ENCODE measurements around the gene KRTAP23-1.

DNA sequence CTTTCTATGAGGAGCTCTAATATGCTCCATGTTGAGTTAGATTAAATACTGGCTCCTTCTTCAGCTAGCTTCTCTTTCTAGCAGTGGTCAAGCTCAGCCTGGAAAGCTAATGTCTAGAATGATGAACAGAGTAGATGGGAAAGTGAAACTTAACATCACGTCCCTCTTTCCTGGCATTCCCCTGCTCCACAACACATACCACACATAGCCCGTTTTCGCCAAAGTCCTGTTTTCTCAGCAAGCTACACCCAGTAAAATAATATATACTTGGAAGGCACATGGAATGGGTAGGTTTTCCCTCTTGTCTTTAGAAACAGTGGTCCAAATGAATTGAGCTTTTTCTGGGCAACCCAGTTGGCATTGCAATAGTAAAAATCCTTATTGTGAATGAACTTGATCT is 14.7 kb downstream of the KRTAP23-1 start:
- TF ChIP-seq, protein P1, sequence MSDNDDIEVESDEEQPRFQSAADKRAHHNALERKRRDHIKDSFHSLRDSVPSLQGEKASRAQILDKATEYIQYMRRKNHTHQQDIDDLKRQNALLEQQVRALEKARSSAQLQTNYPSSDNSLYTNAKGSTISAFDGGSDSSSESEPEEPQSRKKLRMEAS (CRISPR knock-in tag; IDR thresholded peaks at IDR 0.05) = no peak
- TF ChIP-seq, protein P2, sequence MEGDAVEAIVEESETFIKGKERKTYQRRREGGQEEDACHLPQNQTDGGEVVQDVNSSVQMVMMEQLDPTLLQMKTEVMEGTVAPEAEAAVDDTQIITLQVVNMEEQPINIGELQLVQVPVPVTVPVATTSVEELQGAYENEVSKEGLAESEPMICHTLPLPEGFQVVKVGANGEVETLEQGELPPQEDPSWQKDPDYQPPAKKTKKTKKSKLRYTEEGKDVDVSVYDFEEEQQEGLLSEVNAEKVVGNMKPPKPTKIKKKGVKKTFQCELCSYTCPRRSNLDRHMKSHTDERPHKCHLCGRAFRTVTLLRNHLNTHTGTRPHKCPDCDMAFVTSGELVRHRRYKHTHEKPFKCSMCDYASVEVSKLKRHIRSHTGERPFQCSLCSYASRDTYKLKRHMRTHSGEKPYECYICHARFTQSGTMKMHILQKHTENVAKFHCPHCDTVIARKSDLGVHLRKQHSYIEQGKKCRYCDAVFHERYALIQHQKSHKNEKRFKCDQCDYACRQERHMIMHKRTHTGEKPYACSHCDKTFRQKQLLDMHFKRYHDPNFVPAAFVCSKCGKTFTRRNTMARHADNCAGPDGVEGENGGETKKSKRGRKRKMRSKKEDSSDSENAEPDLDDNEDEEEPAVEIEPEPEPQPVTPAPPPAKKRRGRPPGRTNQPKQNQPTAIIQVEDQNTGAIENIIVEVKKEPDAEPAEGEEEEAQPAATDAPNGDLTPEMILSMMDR (IDR thresholded peaks at IDR 0.05) = no peak
- TF ChIP-seq, protein P3, sequence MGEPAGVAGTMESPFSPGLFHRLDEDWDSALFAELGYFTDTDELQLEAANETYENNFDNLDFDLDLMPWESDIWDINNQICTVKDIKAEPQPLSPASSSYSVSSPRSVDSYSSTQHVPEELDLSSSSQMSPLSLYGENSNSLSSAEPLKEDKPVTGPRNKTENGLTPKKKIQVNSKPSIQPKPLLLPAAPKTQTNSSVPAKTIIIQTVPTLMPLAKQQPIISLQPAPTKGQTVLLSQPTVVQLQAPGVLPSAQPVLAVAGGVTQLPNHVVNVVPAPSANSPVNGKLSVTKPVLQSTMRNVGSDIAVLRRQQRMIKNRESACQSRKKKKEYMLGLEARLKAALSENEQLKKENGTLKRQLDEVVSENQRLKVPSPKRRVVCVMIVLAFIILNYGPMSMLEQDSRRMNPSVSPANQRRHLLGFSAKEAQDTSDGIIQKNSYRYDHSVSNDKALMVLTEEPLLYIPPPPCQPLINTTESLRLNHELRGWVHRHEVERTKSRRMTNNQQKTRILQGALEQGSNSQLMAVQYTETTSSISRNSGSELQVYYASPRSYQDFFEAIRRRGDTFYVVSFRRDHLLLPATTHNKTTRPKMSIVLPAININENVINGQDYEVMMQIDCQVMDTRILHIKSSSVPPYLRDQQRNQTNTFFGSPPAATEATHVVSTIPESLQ (CRISPR knock-in tag; IDR thresholded peaks at IDR 0.05) = no peak
- TF ChIP-seq KAT7 (CRISPR knock-in tag; IDR thresholded peaks at IDR 0.05; ENCODE audit: borderline replicate concordance) (no peak), ETV6 (CRISPR knock-in tag; IDR thresholded peaks at IDR 0.05) (no peak), NR2C2 (CRISPR knock-in tag; IDR thresholded peaks at IDR 0.05) (no peak), ZNF232 (CRISPR knock-in tag; IDR thresholded peaks at IDR 0.05) (no peak), CREB1 (CRISPR knock-in tag; IDR thresholded peaks at IDR 0.05) (no peak)
- TF ChIP-seq, protein P4, sequence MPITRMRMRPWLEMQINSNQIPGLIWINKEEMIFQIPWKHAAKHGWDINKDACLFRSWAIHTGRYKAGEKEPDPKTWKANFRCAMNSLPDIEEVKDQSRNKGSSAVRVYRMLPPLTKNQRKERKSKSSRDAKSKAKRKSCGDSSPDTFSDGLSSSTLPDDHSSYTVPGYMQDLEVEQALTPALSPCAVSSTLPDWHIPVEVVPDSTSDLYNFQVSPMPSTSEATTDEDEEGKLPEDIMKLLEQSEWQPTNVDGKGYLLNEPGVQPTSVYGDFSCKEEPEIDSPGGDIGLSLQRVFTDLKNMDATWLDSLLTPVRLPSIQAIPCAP (CRISPR knock-in tag; IDR thresholded peaks at IDR 0.05) = no peak
- TF ChIP-seq, protein P5, sequence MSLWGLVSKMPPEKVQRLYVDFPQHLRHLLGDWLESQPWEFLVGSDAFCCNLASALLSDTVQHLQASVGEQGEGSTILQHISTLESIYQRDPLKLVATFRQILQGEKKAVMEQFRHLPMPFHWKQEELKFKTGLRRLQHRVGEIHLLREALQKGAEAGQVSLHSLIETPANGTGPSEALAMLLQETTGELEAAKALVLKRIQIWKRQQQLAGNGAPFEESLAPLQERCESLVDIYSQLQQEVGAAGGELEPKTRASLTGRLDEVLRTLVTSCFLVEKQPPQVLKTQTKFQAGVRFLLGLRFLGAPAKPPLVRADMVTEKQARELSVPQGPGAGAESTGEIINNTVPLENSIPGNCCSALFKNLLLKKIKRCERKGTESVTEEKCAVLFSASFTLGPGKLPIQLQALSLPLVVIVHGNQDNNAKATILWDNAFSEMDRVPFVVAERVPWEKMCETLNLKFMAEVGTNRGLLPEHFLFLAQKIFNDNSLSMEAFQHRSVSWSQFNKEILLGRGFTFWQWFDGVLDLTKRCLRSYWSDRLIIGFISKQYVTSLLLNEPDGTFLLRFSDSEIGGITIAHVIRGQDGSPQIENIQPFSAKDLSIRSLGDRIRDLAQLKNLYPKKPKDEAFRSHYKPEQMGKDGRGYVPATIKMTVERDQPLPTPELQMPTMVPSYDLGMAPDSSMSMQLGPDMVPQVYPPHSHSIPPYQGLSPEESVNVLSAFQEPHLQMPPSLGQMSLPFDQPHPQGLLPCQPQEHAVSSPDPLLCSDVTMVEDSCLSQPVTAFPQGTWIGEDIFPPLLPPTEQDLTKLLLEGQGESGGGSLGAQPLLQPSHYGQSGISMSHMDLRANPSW (CRISPR knock-in tag; conservative IDR thresholded peaks at IDR 0.05; ENCODE audit: low read depth) = no peak
